Lower lobe of right lung (tissue), 2 donors: ENCODE data around the gene MAPK11. TPM values are rescaled to one million over a fixed set of nuclear protein-coding genes. Genes with fewer than 3 reads are reported as not detected.

Experiments used
- ATAC-seq, 2 donors: fragments of 200-7000 bp; cut with Tn5 transposase; one replicate each; pipeline ENCODE4 v1.9.1; 2020 to 2022; ENCODE audit warnings: mild to moderate bottlenecking in 2 of 2, moderate library complexity in 2 of 2
- DNase-seq: peaks from one replicate; pipeline ENCODE4 v3.0.0-alpha.2; 2020
- H3K27ac ChIP-seq: fragments of 200-600 bp; one replicate; pipeline ENCODE4 v1.8.0; 2022
- H3K27me3 ChIP-seq: fragments of 200-600 bp; one replicate; pipeline ENCODE4 v1.8.0; 2022; ENCODE audit warnings: low read depth
- H3K36me3 ChIP-seq: fragments of 200-600 bp; one replicate; pipeline ENCODE4 v1.8.0; 2022; ENCODE audit warnings: mild to moderate bottlenecking
- H3K4me1 ChIP-seq: fragments of 200-600 bp; one replicate; pipeline ENCODE4 v1.8.0; 2022
- H3K4me3 ChIP-seq: fragments of 200-600 bp; one replicate; pipeline ENCODE4 v1.8.0; 2022; ENCODE audit warnings: mild to moderate bottlenecking
- H3K9me3 ChIP-seq: fragments of 200-600 bp; one replicate; pipeline ENCODE4 v1.8.0; 2022
- intact Hi-C: fragments of 100-400 bp; cut with DNase I; formaldehyde crosslinking; loops from one replicate; pipeline ENCODE4 v1.11.0; 2022
- total RNA-seq: library from RNA; stranded (reverse); fragmentation: NEBNext Ultra II Directional; extraction: Animal tissue kit (Norgen Biotek cat#: 25700); gene quantifications from one replicate; pipeline ENCODE4 v1.2.1, GENCODE V29; 2021
- TF ChIP-seq, protein P1 (sequence below): fragments of 200-600 bp; IDR thresholded peaks from one replicate; pipeline ENCODE4 v1.8.0; 2022; ENCODE audit warnings: antibody characterized with exemption, mild to moderate bottlenecking
- donor health status: DM: no; HTN: yes; CAD: no; lungs with severe emphysema.

Gene MAPK11
- total RNA-seq, 1 donor from 2014 or later: 13.1 TPM

GRCh38 chr22:50304528-50305392, 34.6 kb upstream of the MAPK11 start:
- peak overlapping the region; percentile 87 for H3K4me3 ChIP-seq
- peak overlapping the region; percentile 93 for H3K27ac ChIP-seq
- no peaks in the 10 kb centered on the region for H3K27me3 ChIP-seq
- DNase-seq (peak; percentile 75), ATAC-seq (peak; percentile 5 to 6)
- no peaks in the 10 kb centered on the region for H3K9me3 ChIP-seq
- peaks cover 4% of the 10 kb centered on the region for H3K36me3 ChIP-seq
- TF ChIP-seq, protein P1, sequence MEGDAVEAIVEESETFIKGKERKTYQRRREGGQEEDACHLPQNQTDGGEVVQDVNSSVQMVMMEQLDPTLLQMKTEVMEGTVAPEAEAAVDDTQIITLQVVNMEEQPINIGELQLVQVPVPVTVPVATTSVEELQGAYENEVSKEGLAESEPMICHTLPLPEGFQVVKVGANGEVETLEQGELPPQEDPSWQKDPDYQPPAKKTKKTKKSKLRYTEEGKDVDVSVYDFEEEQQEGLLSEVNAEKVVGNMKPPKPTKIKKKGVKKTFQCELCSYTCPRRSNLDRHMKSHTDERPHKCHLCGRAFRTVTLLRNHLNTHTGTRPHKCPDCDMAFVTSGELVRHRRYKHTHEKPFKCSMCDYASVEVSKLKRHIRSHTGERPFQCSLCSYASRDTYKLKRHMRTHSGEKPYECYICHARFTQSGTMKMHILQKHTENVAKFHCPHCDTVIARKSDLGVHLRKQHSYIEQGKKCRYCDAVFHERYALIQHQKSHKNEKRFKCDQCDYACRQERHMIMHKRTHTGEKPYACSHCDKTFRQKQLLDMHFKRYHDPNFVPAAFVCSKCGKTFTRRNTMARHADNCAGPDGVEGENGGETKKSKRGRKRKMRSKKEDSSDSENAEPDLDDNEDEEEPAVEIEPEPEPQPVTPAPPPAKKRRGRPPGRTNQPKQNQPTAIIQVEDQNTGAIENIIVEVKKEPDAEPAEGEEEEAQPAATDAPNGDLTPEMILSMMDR: no peak
- H3K4me1 ChIP-seq: peaks cover 81% of the 10 kb centered on the region
- intact Hi-C loops: no loop called here

GRCh38 chr22:50303848-50304527, 33.8 kb upstream of the MAPK11 start:
- H3K4me1 ChIP-seq: peaks cover 81% of the 10 kb centered on the region
- H3K9me3 ChIP-seq: no peaks in the 10 kb centered on the region
- intact Hi-C loops: no loop called here
- no peaks in the 10 kb centered on the region for H3K27me3 ChIP-seq
- TF ChIP-seq, protein P1: no peak
- peak overlapping the region; percentile 93 for H3K27ac ChIP-seq
- DNase-seq: peak; percentile 81
- peak; percentile 28 to 51 for ATAC-seq
- peaks cover 4% of the 10 kb centered on the region for H3K36me3 ChIP-seq
- H3K4me3 ChIP-seq: peak overlapping the region; percentile 87

DNA sequence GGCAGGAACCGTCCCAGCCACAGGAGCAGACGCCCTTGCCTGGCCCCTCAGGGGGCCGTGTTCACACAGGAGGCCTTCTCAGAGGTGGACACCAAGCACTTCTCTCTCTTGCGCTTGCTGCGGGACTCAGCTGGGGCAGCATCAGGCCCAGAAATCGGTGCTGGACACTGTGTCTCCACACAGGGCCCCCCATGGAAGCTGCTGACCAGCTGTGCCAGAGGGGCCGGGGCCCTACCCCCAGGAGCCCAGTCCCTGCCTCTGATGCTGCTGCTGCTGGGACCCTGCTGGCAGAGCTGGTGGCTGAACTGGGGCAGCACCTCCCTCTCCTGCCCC, 33.3 kb upstream of the MAPK11 start:
- TF ChIP-seq, protein P1: no peak
- no peaks in the 10 kb centered on the region for H3K9me3 ChIP-seq
- DNase-seq: no peak
- peaks cover 81% of the 10 kb centered on the region for H3K4me1 ChIP-seq
- ATAC-seq: no peak
- intact Hi-C loops: no loop called here
- no peaks in the 10 kb centered on the region for H3K27me3 ChIP-seq
- peak overlapping the region; percentile 87 for H3K4me3 ChIP-seq
- H3K36me3 ChIP-seq: peaks cover 4% of the 10 kb centered on the region
- peak overlapping the region; percentile 93 for H3K27ac ChIP-seq

DNA sequence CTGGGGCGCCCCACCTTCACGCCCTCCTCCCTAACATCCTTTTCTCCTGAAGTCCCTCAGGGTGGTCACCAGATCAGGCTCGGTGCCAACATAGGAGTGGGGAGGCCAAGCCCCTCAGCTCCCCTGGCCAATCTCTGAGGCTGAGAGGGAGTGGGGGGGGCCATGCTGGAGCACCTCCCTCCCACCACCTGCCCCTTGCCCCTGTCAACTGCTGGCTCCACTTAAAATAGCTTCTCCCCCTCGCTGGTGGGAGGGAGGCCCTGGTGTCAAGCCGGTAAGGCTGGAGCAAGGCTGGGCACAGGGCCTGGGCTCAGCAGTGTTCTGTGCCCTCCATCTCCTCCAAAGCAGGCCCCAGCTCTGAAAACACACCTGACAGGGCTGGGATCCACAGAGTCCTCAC, 32.4 kb upstream of the MAPK11 start:
- intact Hi-C loops: no loop called here
- H3K4me3 ChIP-seq: peak overlapping the region; percentile 30
- ATAC-seq: no peak
- H3K27ac ChIP-seq: peak overlapping the region; percentile 93
- TF ChIP-seq, protein P1: no peak
- DNase-seq: no peak
- H3K9me3 ChIP-seq: no peaks in the 10 kb centered on the region
- H3K36me3 ChIP-seq: peaks cover 4% of the 10 kb centered on the region
- no peaks in the 10 kb centered on the region for H3K27me3 ChIP-seq
- H3K4me1 ChIP-seq: peaks cover 82% of the 10 kb centered on the region

GRCh38 chr22:50302041-50302541, 31.9 kb upstream of the MAPK11 start:
- Histone ChIP-seq H3K27me3 (no peaks in the 10 kb centered on the region), H3K36me3 (peaks cover 4% of the 10 kb centered on the region), H3K4me3 (peak overlapping the region; percentile 30), H3K9me3 (no peaks in the 10 kb centered on the region), H3K27ac (peak overlapping the region; percentile 93), H3K4me1 (peaks cover 87% of the 10 kb centered on the region)
- DNase-seq: peak; percentile 76
- TF ChIP-seq, protein P1: no peak
- ATAC-seq: peak; percentile 19 to 47
- intact Hi-C loops: no loop called here
